Spleen (tissue), 11 donors: ENCODE measurements around the gene MSGN1. TPM values are rescaled to one million over a fixed set of nuclear protein-coding genes. Genes with fewer than 3 reads are reported as not detected.

ENCODE experiments used
- DNase-seq: peaks from one replicate; pipeline ENCODE4 v3.0.0-alpha.2; 2020
- H3K27ac ChIP-seq, 8 donors: fragments of 200-600 bp; sonication (generic) in 7 of 8; 1 replicate in 4 of 8; 2 replicates in 4 of 8; pipeline versions ENCODE4 v1.5.0 to v1.8.0; 2016 to 2021; ENCODE audit warnings: inconsistent platforms in 4 of 8, mild to moderate bottlenecking in 4 of 8, moderate library complexity in 1 of 8
- H3K27me3 ChIP-seq, 7 donors: fragments of 200-600 bp; sonication (generic) in 6 of 7; replicated peaks in 1 of 7; 1 replicate in 4 of 7; 2 replicates in 3 of 7; pipeline versions ENCODE4 v1.5.0 to v1.8.0; 2016 to 2021; ENCODE audit warnings: inconsistent platforms in 3 of 7, mild to moderate bottlenecking in 1 of 7
- H3K36me3 ChIP-seq, 6 donors: fragments of 200-600 bp; sonication (generic) in 5 of 6; 1 replicate in 4 of 6; 2 replicates in 2 of 6; pipeline versions ENCODE4 v1.5.0 to v1.8.0; 2016 to 2021; ENCODE audit warnings: inconsistent platforms in 2 of 6
- H3K4me1 ChIP-seq, 6 donors: fragments of 200-600 bp; sonication (generic) in 5 of 6; 1 replicate in 3 of 6; 2 replicates in 3 of 6; pipeline versions ENCODE4 v1.5.0 to v1.8.0; 2016 to 2021; ENCODE audit warnings: inconsistent platforms in 3 of 6
- H3K4me3 ChIP-seq, 8 donors: fragments of 200-600 bp; sonication (generic) in 7 of 8; 1 replicate in 4 of 8; 2 replicates in 4 of 8; pipeline versions ENCODE4 v1.5.0 to v1.8.0; 2016 to 2021; ENCODE audit warnings: inconsistent platforms in 4 of 8, mild to moderate bottlenecking in 4 of 8, moderate library complexity in 2 of 8
- H3K9me3 ChIP-seq, 8 donors: fragments of 200-600 bp; sonication (generic) in 7 of 8; 1 replicate in 4 of 8; 2 replicates in 4 of 8; pipeline versions ENCODE4 v1.5.0 to v1.8.0; 2016 to 2021; ENCODE audit warnings: inconsistent platforms in 4 of 8
- POLR2A ChIP-seq, 3 donors: fragments of 450-650 bp; IDR thresholded peaks; one replicate each; pipeline ENCODE4 v1.5.1; 2017; ENCODE audit warnings: antibody characterized with exemption in 3 of 3, mild to moderate bottlenecking in 1 of 3
- POLR2AphosphoS5 ChIP-seq, 3 donors: sonication (generic); formaldehyde crosslinking; IDR thresholded peaks; one replicate each; pipeline ENCODE4 v1.5.1; 2017; ENCODE audit warnings: antibody characterized with exemption in 3 of 3
- WGBS, 5 donors: extraction: QIAGEN DNeasy Blood & Tissue Kit in 3 of 5; methylation state at CpG; one replicate each; pipeline versions ENCODE4 v1.1.5 to v1.1.7; 2013 to 2018; 5-methylcytosine and 5-hydroxymethylcytosine counted together
- intact Hi-C: fragments of 100-400 bp; cut with DNase I; formaldehyde crosslinking; loops from one replicate; pipeline ENCODE4 v1.15.0; 2023; ENCODE audit warnings: low total_unique reads
- polyA plus RNA-seq, 3 donors: library from polyadenylated mRNA; stranded (reverse); fragments of 200-250 nt; gene quantifications; one replicate each; pipeline ENCODE4 v1.2.1, GENCODE V29; 2013
- total RNA-seq, 7 donors: library from RNA; depleted of rRNA in 3 of 7; stranded (reverse); fragments of >200 nt in 3 of 7; fragmentation: NEBNext Ultra II Directional in 4 of 7; extraction: Animal tissue kit (Norgen Biotek cat#: 25700) in 4 of 7; gene quantifications; one replicate each; pipeline versions ENCODE4 v1.1.0 to v1.2.1, GENCODE V29; 2016 to 2021
- TF ChIP-seq, protein P1 (sequence below), 11 experiments: fragments of 200-600 bp in 7 of 11; fragments of 450-650 bp in 4 of 11; sonication (generic) in 4 of 11; IDR thresholded peaks in 8 of 11; conservative IDR thresholded peaks in 3 of 11; 1 replicate in 7 of 11; 2 replicates in 4 of 11; pipeline versions ENCODE4 v1.4.0 to v1.8.0; 2016 to 2021; ENCODE audit warnings: antibody characterized with exemption in 11 of 11, inconsistent platforms in 4 of 11, mild to moderate bottlenecking in 1 of 11
- donor health status: healthy with polysubstance abuse.
- donor health status: DM: no; HTN: no; CAD: no; lungs with moderate emphysema.
- donor health status: DM: no; HTN: no; CAD: no.
- donor health status: Bipolar disorder and iron deficiency.
- donor health status: healthy.
- donor health status: DM: no; HTN: no; CAD: no.
- donor health status: DM: yes; HTN: yes; CAD: no.

The MSGN1 gene
- total and polyA plus RNA-seq, 10 donors, result not detected

DNA sequence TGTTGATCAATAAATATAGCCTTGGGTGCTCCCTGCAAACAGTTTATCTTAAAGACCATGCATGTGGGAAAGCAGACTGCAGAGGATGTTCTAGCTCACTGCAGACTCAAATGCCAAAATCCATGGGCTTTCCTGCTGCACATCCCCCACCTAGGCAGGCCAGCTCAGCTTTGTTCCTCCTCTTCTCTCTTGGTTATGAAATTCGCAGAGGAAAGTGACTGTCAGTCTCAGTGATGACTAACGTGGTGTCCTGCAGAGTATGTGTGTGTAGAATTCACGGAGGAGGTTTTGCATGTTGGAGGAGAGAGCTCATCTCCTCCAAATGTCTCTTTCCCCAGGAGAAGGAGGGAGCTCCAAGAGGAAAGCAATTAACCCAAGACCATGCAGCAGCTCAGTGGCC, 40.8 kb downstream of the MSGN1 start:
- TF ChIP-seq POLR2A (IDR thresholded peaks at IDR 0.05) (no peak), POLR2AphosphoS5 (IDR thresholded peaks at IDR 0.05) (no peak)
- TF ChIP-seq, protein P1, sequence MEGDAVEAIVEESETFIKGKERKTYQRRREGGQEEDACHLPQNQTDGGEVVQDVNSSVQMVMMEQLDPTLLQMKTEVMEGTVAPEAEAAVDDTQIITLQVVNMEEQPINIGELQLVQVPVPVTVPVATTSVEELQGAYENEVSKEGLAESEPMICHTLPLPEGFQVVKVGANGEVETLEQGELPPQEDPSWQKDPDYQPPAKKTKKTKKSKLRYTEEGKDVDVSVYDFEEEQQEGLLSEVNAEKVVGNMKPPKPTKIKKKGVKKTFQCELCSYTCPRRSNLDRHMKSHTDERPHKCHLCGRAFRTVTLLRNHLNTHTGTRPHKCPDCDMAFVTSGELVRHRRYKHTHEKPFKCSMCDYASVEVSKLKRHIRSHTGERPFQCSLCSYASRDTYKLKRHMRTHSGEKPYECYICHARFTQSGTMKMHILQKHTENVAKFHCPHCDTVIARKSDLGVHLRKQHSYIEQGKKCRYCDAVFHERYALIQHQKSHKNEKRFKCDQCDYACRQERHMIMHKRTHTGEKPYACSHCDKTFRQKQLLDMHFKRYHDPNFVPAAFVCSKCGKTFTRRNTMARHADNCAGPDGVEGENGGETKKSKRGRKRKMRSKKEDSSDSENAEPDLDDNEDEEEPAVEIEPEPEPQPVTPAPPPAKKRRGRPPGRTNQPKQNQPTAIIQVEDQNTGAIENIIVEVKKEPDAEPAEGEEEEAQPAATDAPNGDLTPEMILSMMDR (IDR thresholded peaks at IDR 0.05 in 8 of 11, conservative IDR thresholded peaks at IDR 0.05 in 3 of 11), result no peak
- no peak for DNase-seq
- Histone ChIP-seq H3K9me3 (no peaks in the 10 kb centered on the region), H3K27ac (no peak overlapping the region), H3K27me3 (peaks cover 0 to 52% (median 4%) of the 10 kb centered on the region in 7 donors), H3K36me3 (no peaks in the 10 kb centered on the region), H3K4me3 (no peak overlapping the region), H3K4me1 (no peaks in the 10 kb centered on the region)
- WGBS, 5 donors, result 36 to 68% (median 44%) methylated on average over 3 of the region's 3 CpGs
- intact Hi-C loops, result loop anchor here (10.0 kb wide), 1 partner anchor 328 kb away; no protein-coding TSS in a partner anchor

GRCh38 chr2:17858064-17858463, 41.8 kb downstream of the MSGN1 start:
- peaks cover 0 to 52% (median 4%) of the 10 kb centered on the region in 7 donors for H3K27me3 ChIP-seq
- H3K36me3 ChIP-seq, result no peaks in the 10 kb centered on the region
- H3K4me3 ChIP-seq, result no peak overlapping the region
- no peaks in the 10 kb centered on the region for H3K9me3 ChIP-seq
- TF ChIP-seq POLR2AphosphoS5 (IDR thresholded peaks at IDR 0.05) (no peak), POLR2A (IDR thresholded peaks at IDR 0.05) (no peak)
- TF ChIP-seq, protein P1 (IDR thresholded peaks at IDR 0.05 in 8 of 11, conservative IDR thresholded peaks at IDR 0.05 in 3 of 11), result no peak
- WGBS, 5 donors, result 64 to 87% (median 77%) methylated on average over 1 of the region's 1 CpG
- H3K27ac ChIP-seq, result no peak overlapping the region
- DNase-seq, result no peak
- intact Hi-C loops, result loop anchor here (10.0 kb wide), 1 partner anchor 327 kb away; no protein-coding TSS in a partner anchor
- H3K4me1 ChIP-seq, result no peaks in the 10 kb centered on the region

DNA sequence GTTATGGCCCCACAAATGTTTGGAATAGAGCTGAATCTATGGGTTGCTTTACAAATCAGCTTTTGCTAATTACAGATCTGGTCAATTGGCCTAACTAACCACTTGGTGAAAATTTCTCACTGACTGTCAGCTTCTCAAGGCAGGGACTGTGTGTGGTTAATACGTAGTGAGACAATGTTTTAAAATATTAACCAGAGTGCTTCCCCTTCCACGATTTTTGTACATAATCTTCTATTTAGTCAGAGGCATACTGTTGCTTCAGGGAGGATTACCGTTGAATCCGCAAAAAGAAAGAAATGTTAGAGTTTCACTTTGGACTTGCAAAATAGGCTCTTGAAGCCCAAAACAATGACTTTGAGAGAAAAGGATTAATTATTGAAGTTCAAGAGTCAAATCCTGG, 47.3 kb downstream of the MSGN1 start:
- Histone ChIP-seq H3K27ac (no peak overlapping the region), H3K4me3 (no peak overlapping the region), H3K36me3 (no peaks in the 10 kb centered on the region), H3K4me1 (no peaks in the 10 kb centered on the region), H3K27me3 (peaks cover 0 to 24% (median 0%) of the 10 kb centered on the region in 7 donors), H3K9me3 (no peaks in the 10 kb centered on the region)
- no peak for TF ChIP-seq POLR2AphosphoS5 (IDR thresholded peaks at IDR 0.05)
- TF ChIP-seq POLR2A (IDR thresholded peaks at IDR 0.05), result no peak
- TF ChIP-seq, protein P1 (IDR thresholded peaks at IDR 0.05 in 8 of 11, conservative IDR thresholded peaks at IDR 0.05 in 3 of 11), result no peak
- 52 to 74% (median 58%) methylated on average over 4 of the region's 4 CpGs for WGBS, 5 donors
- intact Hi-C loops, result no loop called here
- DNase-seq, result no peak

DNA sequence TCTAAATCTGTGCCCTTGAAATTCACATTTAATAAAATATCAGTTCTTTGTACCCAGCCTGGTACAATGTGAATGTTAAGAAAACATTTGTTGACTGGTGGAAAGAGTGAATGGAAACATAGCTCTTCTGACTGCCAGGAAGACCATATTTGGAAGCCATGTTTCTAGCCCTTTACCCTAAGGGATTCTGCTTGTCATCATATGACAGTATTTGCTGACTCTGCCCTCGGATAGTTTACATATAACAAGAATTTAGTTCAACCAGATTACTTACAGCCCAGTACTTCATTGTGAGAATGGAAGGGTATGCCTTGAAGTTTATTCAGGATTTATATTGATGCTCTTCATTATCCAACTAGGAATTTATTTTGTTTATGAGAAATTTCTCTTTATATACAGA, 48.4 kb downstream of the MSGN1 start:
- Histone ChIP-seq H3K4me1 (no peaks in the 10 kb centered on the region), H3K9me3 (no peaks in the 10 kb centered on the region), H3K4me3 (no peak overlapping the region), H3K36me3 (no peaks in the 10 kb centered on the region), H3K27ac (no peak overlapping the region), H3K27me3 (peaks cover 0 to 20% (median 2%) of the 10 kb centered on the region in 7 donors)
- no peak for TF ChIP-seq POLR2AphosphoS5 (IDR thresholded peaks at IDR 0.05)
- 48 to 62% (median 50%) methylated on average over 1 of the region's 1 CpG for WGBS, 5 donors
- no peak for DNase-seq
- intact Hi-C loops, result no loop called here

DNA sequence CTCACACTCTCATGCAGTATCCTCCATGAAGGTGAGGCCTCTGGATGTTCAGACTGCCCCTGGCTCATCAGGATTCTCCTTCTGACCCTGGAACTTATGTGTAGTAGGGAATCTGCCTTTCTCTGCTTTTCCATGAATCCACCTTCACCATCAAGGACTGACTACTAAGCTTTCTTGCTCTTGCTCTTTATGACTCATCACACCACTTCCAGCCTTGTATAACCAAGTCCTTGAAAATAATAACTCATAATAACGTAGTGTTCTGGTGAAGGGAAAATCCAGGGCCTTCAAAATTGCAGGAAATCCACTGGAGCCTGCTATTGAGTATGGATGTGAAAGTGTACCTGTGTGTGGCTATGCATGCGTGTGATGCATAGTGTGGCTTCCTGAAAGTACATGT, 50.9 kb downstream of the MSGN1 start:
- Histone ChIP-seq H3K4me1 (no peaks in the 10 kb centered on the region), H3K9me3 (no peaks in the 10 kb centered on the region), H3K36me3 (no peaks in the 10 kb centered on the region), H3K27ac (no peak overlapping the region), H3K4me3 (no peak overlapping the region), H3K27me3 (peaks cover 0 to 8% (median 0%) of the 10 kb centered on the region in 7 donors)
- DNase-seq, result no peak
- TF ChIP-seq, protein P1 (IDR thresholded peaks at IDR 0.05 in 8 of 11, conservative IDR thresholded peaks at IDR 0.05 in 3 of 11), result no peak
- TF ChIP-seq POLR2A (IDR thresholded peaks at IDR 0.05) (no peak), POLR2AphosphoS5 (IDR thresholded peaks at IDR 0.05) (no peak)
- intact Hi-C loops, result no loop called here
- 46 to 78% (median 74%) methylated on average over 2 of the region's 2 CpGs for WGBS, 5 donors
